Parathyroid adenoma (tissue), 2 donors: Measurements from ENCODE around the gene RNF10.

Experiments used
- H2AFZ ChIP-seq: fragments of 300-600 bp; sonication (generic); one replicate; pipeline ENCODE4 v1.7.0; 2017; ENCODE audit warnings: antibody characterized with exemption, mild to moderate bottlenecking
- H3K27ac ChIP-seq: fragments of 300-600 bp; sonication (generic); one replicate; pipeline ENCODE4 v1.7.0; 2017
- H3K27me3 ChIP-seq: fragments of 300-600 bp; sonication (generic); one replicate; pipeline ENCODE4 v1.7.0; 2017; ENCODE audit warnings: low read length; ENCODE audit not compliant: control insufficient read depth, insufficient read depth
- H3K36me3 ChIP-seq: fragments of 300-600 bp; sonication (generic); one replicate; pipeline ENCODE4 v1.7.0; 2017; ENCODE audit warnings: low read length; ENCODE audit not compliant: control insufficient read depth, insufficient read depth
- H3K4me1 ChIP-seq: fragments of 300-600 bp; sonication (generic); one replicate; pipeline ENCODE4 v1.7.0; 2017; ENCODE audit warnings: control low read depth
- H3K4me2 ChIP-seq: fragments of 300-600 bp; sonication (generic); one replicate; pipeline ENCODE4 v1.7.0; 2017; ENCODE audit warnings: low read length
- H3K4me3 ChIP-seq: fragments of 300-600 bp; sonication (generic); one replicate; pipeline ENCODE4 v1.7.0; 2017; ENCODE audit warnings: low read depth, low read length
- H3K79me2 ChIP-seq: fragments of 300-600 bp; sonication (generic); one replicate; pipeline ENCODE4 v1.7.0; 2017; ENCODE audit warnings: control low read depth
- H3K9ac ChIP-seq: fragments of 300-600 bp; sonication (generic); one replicate; pipeline ENCODE4 v1.7.0; 2017; ENCODE audit warnings: mild to moderate bottlenecking
- H3K9me3 ChIP-seq: fragments of 300-600 bp; sonication (generic); one replicate; pipeline ENCODE4 v1.7.0; 2017; ENCODE audit warnings: low read length; ENCODE audit not compliant: control insufficient read depth
- TF ChIP-seq, protein P1 (sequence below): fragments of 300-600 bp; sonication (generic); IDR thresholded peaks from one replicate; pipeline ENCODE4 v1.7.0; 2017; ENCODE audit warnings: antibody characterized with exemption, mild to moderate bottlenecking
- donor health status: primary hyperparathyroidism.

Gene RNF10

DNA sequence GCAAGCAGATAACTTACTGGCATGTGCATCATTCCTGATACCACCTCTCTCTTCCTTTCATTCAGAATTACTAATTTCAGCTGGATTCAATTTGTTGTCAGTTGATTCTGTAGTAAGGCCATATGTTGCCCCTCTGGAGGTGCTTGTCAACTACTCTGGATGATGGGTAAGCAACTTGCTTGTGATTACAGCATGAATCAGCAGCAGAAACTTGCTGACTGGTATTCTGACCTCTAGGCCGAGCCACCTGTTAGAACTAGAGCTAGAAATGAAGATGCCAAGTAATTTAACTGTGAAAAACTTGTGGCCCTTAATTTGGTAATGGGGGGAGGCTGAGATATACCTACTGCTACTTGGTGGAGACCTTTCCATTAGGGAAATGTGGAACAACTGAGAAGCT is 5.1 kb downstream of the RNF10 start:
- no peaks in the 10 kb centered on the region for H3K36me3 ChIP-seq
- TF ChIP-seq, protein P1, sequence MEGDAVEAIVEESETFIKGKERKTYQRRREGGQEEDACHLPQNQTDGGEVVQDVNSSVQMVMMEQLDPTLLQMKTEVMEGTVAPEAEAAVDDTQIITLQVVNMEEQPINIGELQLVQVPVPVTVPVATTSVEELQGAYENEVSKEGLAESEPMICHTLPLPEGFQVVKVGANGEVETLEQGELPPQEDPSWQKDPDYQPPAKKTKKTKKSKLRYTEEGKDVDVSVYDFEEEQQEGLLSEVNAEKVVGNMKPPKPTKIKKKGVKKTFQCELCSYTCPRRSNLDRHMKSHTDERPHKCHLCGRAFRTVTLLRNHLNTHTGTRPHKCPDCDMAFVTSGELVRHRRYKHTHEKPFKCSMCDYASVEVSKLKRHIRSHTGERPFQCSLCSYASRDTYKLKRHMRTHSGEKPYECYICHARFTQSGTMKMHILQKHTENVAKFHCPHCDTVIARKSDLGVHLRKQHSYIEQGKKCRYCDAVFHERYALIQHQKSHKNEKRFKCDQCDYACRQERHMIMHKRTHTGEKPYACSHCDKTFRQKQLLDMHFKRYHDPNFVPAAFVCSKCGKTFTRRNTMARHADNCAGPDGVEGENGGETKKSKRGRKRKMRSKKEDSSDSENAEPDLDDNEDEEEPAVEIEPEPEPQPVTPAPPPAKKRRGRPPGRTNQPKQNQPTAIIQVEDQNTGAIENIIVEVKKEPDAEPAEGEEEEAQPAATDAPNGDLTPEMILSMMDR = no peak
- peaks cover 41% of the 10 kb centered on the region for H3K4me1 ChIP-seq
- no peak overlapping the region for H3K4me3 ChIP-seq
- H3K79me2 ChIP-seq = peaks cover 77% of the 10 kb centered on the region
- H2AFZ ChIP-seq = no peak overlapping the region
- H3K27ac ChIP-seq = peak overlapping the region; percentile 67
- no peak overlapping the region for H3K9ac ChIP-seq
- H3K9me3 ChIP-seq = no peaks in the 10 kb centered on the region
- no peaks in the 10 kb centered on the region for H3K27me3 ChIP-seq
- peak overlapping the region; percentile 98 for H3K4me2 ChIP-seq

DNA sequence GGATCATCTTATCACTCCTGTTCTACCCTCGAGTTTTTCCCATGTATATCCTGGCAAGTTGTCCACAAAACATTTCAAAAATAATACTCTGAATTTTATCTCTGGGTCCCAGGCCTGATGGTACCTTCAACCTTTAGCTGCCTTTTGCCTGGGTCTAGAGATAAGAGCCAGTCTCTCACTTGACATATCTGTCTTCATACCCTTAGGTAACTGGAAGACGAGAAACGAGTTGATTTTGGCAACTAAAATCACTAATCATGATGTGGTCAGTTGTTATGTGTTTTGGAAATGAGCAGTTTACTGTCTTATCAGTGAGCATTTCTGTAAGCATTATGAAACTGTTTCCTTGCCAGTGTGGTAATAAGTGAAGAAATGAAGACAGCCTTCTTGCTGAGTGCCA is 6.3 kb downstream of the RNF10 start:
- H3K4me1 ChIP-seq = peaks cover 41% of the 10 kb centered on the region
- H3K4me3 ChIP-seq = peak overlapping the region; percentile 7
- no peaks in the 10 kb centered on the region for H3K36me3 ChIP-seq
- no peaks in the 10 kb centered on the region for H3K9me3 ChIP-seq
- TF ChIP-seq, protein P1 = no peak
- H3K4me2 ChIP-seq = peak overlapping the region; percentile 42
- H3K9ac ChIP-seq = no peak overlapping the region
- H3K27ac ChIP-seq = peak overlapping the region; percentile 27
- H3K27me3 ChIP-seq = no peaks in the 10 kb centered on the region
- H2AFZ ChIP-seq = no peak overlapping the region
- peaks cover 75% of the 10 kb centered on the region for H3K79me2 ChIP-seq

DNA sequence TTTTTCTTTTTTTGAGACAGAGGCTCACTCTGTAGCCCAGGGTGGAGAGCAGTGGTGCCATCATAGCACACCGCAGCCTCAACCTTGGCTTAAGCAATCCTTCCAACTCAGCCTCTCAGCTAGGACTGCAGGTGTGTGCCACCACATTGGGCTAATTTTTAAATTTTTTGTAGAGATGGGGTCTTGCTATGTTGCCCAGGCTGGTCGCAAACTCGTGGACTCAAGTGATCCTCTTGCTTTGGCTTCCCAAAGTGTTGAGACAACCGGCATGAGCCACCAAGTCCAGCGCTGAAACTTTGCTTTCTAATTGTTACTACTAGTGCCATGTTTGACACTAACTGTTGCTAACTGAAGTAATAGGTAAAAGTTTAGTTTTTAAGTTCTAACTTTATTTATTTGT is 8.0 kb downstream of the RNF10 start:
- H3K27ac ChIP-seq = no peak overlapping the region
- H3K4me3 ChIP-seq = no peak overlapping the region
- peaks cover 28% of the 10 kb centered on the region for H3K4me1 ChIP-seq

DNA sequence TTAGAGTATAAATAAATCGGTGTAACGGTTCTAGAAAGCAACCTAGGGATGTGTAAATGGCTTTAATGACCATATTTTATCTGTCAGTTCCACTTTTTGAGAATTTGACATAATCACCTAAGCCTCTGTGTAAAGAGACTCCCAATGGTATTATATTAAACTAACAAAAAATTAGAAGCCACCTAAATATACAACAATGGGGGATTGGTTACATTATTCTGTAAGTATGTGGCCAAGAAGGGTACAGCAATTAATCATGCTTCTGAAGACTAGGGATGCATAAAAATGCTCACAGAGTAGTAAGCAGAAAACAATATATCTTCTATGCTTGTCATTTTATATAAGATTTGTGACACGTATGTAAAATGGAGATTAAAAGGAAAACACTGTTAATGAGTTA is 10.5 kb downstream of the RNF10 start:
- no peaks in the 10 kb centered on the region for H3K36me3 ChIP-seq
- no peaks in the 10 kb centered on the region for H3K9me3 ChIP-seq
- H2AFZ ChIP-seq = no peak overlapping the region
- peaks cover 4% of the 10 kb centered on the region for H3K4me1 ChIP-seq
- H3K79me2 ChIP-seq = peaks cover 74% of the 10 kb centered on the region
- H3K4me3 ChIP-seq = no peak overlapping the region
- TF ChIP-seq, protein P1 = no peak
- H3K27ac ChIP-seq = no peak overlapping the region
- H3K9ac ChIP-seq = no peak overlapping the region
- no peaks in the 10 kb centered on the region for H3K27me3 ChIP-seq
- H3K4me2 ChIP-seq = no peak overlapping the region

More for the DNA sequence above, 8.0 kb downstream of the RNF10 start:
- no peak overlapping the region for H3K4me2 ChIP-seq
- H3K79me2 ChIP-seq = peaks cover 75% of the 10 kb centered on the region
- H3K36me3 ChIP-seq = no peaks in the 10 kb centered on the region
- H3K27me3 ChIP-seq = no peaks in the 10 kb centered on the region
- no peak overlapping the region for H2AFZ ChIP-seq
- TF ChIP-seq, protein P1 = no peak
- no peaks in the 10 kb centered on the region for H3K9me3 ChIP-seq
- H3K9ac ChIP-seq = no peak overlapping the region

DNA sequence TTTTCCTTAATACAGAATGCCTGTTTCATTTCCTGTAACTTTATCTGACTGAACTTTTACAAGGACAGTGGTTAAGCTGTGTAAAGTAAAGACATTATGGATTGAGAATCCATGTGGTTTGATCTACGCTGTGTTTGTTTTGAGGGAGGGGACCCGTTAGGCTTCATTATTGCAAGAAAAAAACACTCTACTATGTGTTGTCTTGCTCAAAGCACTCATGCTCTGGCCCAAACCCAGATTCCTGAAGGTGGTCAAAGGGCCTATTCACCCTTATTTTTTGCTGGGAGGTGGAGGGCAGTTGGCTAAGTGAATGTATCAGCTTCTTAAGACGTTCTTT is 11.9 kb downstream of the RNF10 start:
- H3K4me1 ChIP-seq = no peaks in the 10 kb centered on the region
- H3K9me3 ChIP-seq = no peaks in the 10 kb centered on the region
- H3K27me3 ChIP-seq = no peaks in the 10 kb centered on the region
- TF ChIP-seq, protein P1 = no peak
- H3K4me3 ChIP-seq = no peak overlapping the region
- no peak overlapping the region for H2AFZ ChIP-seq
- H3K36me3 ChIP-seq = no peaks in the 10 kb centered on the region
- no peak overlapping the region for H3K9ac ChIP-seq
- H3K4me2 ChIP-seq = no peak overlapping the region
- H3K79me2 ChIP-seq = peaks cover 68% of the 10 kb centered on the region
- no peak overlapping the region for H3K27ac ChIP-seq
